HFFc6 (cell line): ENCODE measurements around the gene ARG2. TPM values are rescaled to one million over a fixed set of nuclear protein-coding genes. Genes with fewer than 3 reads are reported as not detected.
A peak's percentile ranks its signal among the peaks of the same experiment; 100 is the strongest.

Experiments used
- DNase-seq: peaks from one replicate; pipeline ENCODE4 v3.0.0-alpha.2; 2018
- H3K27ac Mint-ChIP-seq: 2 replicates; pipeline ENCODE4 v1.8.0; 2020; ENCODE audit warnings: mild to moderate bottlenecking, mixed read lengths
- H3K27me3 Mint-ChIP-seq: 2 replicates; pipeline ENCODE4 v1.8.0; 2021; ENCODE audit warnings: mild to moderate bottlenecking, moderate library complexity, mixed read lengths; ENCODE audit not compliant: insufficient read depth
- H3K36me3 Mint-ChIP-seq: 2 replicates; pipeline ENCODE4 v1.8.0; 2021; ENCODE audit warnings: low read depth, mixed read lengths
- H3K4me1 Mint-ChIP-seq: 2 replicates; pipeline ENCODE4 v1.8.0; 2020; ENCODE audit warnings: low read depth, mixed read lengths
- H3K4me3 Mint-ChIP-seq: 2 replicates; pipeline ENCODE4 v1.8.0; 2020; ENCODE audit warnings: mild to moderate bottlenecking, moderate library complexity, mixed read lengths
- H3K9me3 Mint-ChIP-seq: 2 replicates; pipeline ENCODE4 v1.8.0; 2020; ENCODE audit warnings: mild to moderate bottlenecking, mixed read lengths
- total RNA-seq, 6 experiments: library from RNA; stranded (reverse); fragmentation: NEBNext Ultra II Directional; extraction: Animal tissue kit (Norgen Biotek cat#: 25700); gene quantifications; 2 replicates in 1 of 6; 3 replicates in 5 of 6; pipeline ENCODE4 v1.2.3, GENCODE V29; 2021
- TF ChIP-seq, protein P1 (sequence below): fragments of 200-600 bp; sonication (generic); IDR thresholded peaks from 2 replicates; pipeline ENCODE4 v1.5.0; 2021; ENCODE audit warnings: antibody characterized with exemption, mild to moderate bottlenecking

Gene ARG2
- total RNA-seq, 6 experiments from 2014 or later = 1.4 to 2.2 (median 1.9) TPM

DNA sequence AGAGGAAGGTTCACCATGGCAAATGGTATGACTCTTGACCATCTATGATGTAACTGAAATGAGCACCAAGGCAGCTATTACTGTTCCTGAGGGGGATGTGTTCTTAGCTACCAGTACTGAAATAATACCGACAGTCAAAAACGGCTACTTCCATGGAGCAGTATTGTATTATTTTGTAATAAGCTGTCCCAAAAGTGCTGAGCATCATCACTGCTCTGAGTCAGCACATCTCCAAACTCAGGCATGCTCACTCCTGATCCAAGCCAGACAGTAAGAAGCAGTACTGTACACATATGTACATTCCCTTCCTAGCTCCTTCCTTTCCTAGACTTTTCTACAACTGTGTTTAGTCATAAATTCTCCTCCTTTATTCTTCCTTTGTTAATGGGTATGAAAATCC is 46.1 kb downstream of the ARG2 start:
- peak; percentile 37 for DNase-seq
- TF ChIP-seq, protein P1, sequence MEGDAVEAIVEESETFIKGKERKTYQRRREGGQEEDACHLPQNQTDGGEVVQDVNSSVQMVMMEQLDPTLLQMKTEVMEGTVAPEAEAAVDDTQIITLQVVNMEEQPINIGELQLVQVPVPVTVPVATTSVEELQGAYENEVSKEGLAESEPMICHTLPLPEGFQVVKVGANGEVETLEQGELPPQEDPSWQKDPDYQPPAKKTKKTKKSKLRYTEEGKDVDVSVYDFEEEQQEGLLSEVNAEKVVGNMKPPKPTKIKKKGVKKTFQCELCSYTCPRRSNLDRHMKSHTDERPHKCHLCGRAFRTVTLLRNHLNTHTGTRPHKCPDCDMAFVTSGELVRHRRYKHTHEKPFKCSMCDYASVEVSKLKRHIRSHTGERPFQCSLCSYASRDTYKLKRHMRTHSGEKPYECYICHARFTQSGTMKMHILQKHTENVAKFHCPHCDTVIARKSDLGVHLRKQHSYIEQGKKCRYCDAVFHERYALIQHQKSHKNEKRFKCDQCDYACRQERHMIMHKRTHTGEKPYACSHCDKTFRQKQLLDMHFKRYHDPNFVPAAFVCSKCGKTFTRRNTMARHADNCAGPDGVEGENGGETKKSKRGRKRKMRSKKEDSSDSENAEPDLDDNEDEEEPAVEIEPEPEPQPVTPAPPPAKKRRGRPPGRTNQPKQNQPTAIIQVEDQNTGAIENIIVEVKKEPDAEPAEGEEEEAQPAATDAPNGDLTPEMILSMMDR = no peak
- no peaks in the 10 kb centered on the region for H3K27me3 Mint-ChIP-seq
- H3K27ac Mint-ChIP-seq = peak overlapping the region; percentile 86
- H3K4me3 Mint-ChIP-seq = no peak overlapping the region
- H3K4me1 Mint-ChIP-seq = peaks cover 21% of the 10 kb centered on the region
- H3K9me3 Mint-ChIP-seq = no peaks in the 10 kb centered on the region
- H3K36me3 Mint-ChIP-seq = no peaks in the 10 kb centered on the region

DNA sequence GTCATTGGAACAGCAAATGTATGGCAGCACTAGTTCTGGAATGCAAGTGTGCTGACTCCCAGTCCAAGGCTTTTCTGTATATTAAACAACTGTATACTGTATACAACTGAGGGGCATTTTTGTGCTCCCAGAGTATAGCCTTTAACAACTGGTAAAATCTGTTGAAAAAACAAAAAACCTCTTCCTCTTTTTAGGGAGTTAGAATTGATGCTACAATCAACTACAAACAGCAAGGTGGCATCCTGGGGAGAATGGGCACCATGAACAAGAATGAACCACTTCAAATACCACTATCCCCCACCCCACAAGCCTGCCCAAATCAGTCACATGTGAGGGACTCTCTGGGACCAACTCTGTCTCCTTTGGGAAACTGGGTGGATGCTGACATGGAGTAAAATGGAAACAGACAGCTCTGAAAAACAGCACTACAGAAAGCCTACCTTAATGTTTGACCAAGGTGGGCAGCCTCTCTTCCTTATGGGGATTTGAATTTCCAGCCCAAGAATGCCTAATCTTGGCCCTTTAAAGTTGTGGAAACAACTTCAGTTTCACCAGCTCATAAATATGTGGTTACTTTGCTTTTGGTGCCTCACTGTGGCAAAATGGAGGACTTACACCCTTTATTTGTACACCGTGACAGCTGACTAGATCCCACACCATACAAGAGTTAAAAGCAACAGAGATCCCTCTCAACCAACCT is 47.2 kb downstream of the ARG2 start:
- Mint-ChIP-seq H3K9me3 (no peaks in the 10 kb centered on the region), H3K4me3 (no peak overlapping the region), H3K4me1 (peaks cover 21% of the 10 kb centered on the region), H3K27me3 (no peaks in the 10 kb centered on the region), H3K36me3 (no peaks in the 10 kb centered on the region), H3K27ac (peak overlapping the region; percentile 86)
- TF ChIP-seq, protein P1 = peak; percentile 82
- peak; percentile 60 for DNase-seq

DNA sequence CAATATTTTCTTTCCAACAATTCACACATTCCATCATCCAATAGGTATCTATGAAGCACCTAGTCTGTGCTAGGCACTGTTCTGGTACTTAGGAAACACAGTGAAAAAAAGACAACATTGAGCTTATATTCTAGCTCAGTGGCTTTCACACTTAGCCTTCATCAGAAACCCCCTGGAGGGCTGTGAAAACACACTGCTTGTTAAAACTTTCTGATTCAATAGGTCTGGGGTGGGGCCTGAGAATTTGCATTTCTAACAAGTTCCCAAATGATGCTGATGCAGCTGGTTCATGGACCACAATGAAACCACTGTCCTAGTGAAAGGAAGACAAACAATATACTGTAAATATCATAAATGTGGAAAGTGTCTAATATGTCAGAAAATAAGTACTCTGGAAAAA is 48.8 kb downstream of the ARG2 start:
- TF ChIP-seq, protein P1 = no peak
- Mint-ChIP-seq H3K36me3 (0 out of 2 replicates have a peak, but pooled peaks cover 5% of the 10 kb centered on the region), H3K4me3 (no peak overlapping the region), H3K27ac (no peak overlapping the region), H3K4me1 (peaks cover 33% of the 10 kb centered on the region), H3K27me3 (no peaks in the 10 kb centered on the region), H3K9me3 (no peaks in the 10 kb centered on the region)
- no peak for DNase-seq

DNA sequence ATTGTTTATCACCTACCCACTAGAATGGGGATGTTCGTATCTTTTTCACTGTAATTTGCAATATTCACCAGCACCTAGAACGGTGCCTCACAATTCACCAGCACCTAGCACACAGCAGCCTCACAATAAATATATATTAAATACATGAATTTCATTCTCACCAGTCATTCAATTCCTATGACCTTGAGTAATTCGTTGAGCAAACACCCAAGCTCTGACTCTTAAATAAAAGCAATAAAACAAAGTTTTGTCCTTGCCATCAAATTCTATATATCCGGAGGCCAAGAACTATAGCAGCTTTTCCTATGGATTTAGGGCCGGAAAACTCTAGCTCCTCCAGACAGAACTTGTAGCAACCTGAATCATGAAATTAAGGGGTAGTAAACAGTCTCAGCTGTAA is 53.7 kb downstream of the ARG2 start:
- peak overlapping the region; percentile 92 for H3K4me3 Mint-ChIP-seq
- peak overlapping the region; percentile 90 for H3K27ac Mint-ChIP-seq
- TF ChIP-seq, protein P1 = no peak
- H3K4me1 Mint-ChIP-seq = peaks cover 14% of the 10 kb centered on the region
- peaks cover 21% of the 10 kb centered on the region for H3K36me3 Mint-ChIP-seq
- H3K9me3 Mint-ChIP-seq = no peaks in the 10 kb centered on the region
- peak; percentile 33 for DNase-seq
- no peaks in the 10 kb centered on the region for H3K27me3 Mint-ChIP-seq

DNA sequence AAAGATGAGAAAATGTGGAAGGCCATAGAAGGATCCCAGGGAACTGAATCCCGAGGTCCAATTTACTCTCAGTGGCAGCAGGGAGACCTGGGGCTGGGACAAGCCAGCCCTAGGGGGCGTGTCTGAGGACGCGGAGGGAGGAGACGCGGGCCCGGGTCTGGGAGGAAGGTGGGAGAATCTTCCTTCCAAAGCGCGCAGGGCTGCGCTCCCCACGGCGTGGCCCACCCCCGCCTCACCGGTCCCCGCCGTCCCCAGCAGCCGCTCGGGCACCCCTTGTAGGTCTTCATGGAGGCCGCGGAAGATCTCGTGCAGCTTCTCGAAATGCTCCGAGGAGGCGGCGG is 54.4 kb downstream of the ARG2 start:
- TF ChIP-seq, protein P1 = peak; percentile 63
- no peaks in the 10 kb centered on the region for H3K9me3 Mint-ChIP-seq
- H3K27me3 Mint-ChIP-seq = no peaks in the 10 kb centered on the region
- peaks cover 14% of the 10 kb centered on the region for H3K4me1 Mint-ChIP-seq
- H3K27ac Mint-ChIP-seq = peak overlapping the region; percentile 90
- H3K4me3 Mint-ChIP-seq = peak overlapping the region; percentile 92
- DNase-seq = peak; percentile 54
- peaks cover 21% of the 10 kb centered on the region for H3K36me3 Mint-ChIP-seq
